Right hindlimb (tissue), 1 donor: ENCODE measurements around the gene NRAS.

ENCODE experiments used
- DNase-seq: peaks from one replicate; pipeline ENCODE4 v3.0.0-alpha.2; 2018

NRAS gene

GRCh38 chr1:114725230-114725629 is 8.7 kb upstream of the NRAS start:
- DNase-seq: no peak

- no peak for DNase-seq
Measured at GRCh38 chr1:114723915-114724314, 7.3 kb upstream of the NRAS start.

GRCh38 chr1:114723457-114723856 is 6.9 kb upstream of the NRAS start:
- no peak for DNase-seq

GRCh38 chr1:114720492-114720891 is 3.9 kb upstream of the NRAS start:
- DNase-seq: no peak

- DNase-seq: no peak
Measured at GRCh38 chr1:114719424-114719787, 2.8 kb upstream of the NRAS start.

- no peak for DNase-seq
Measured at GRCh38 chr1:114718661-114719423, 2.3 kb upstream of the NRAS start.

GRCh38 chr1:114715952-114716303 is 643 bp downstream of the NRAS start:
- DNase-seq: no peak

GRCh38 chr1:114712977-114713376 is 3.6 kb downstream of the NRAS start:
- no peak for DNase-seq

GRCh38 chr1:114710360-114710759 is 6.2 kb downstream of the NRAS start:
- no peak for DNase-seq

GRCh38 chr1:114707604-114708003 is 9.0 kb downstream of the NRAS start:
- DNase-seq: no peak

- DNase-seq: no peak
Measured at GRCh38 chr1:114703242-114703641, 13.3 kb downstream of the NRAS start.

GRCh38 chr1:114702737-114703136 is 13.8 kb downstream of the NRAS start:
- DNase-seq: no peak

GRCh38 chr1:114701931-114702330 is 14.6 kb downstream of the NRAS start:
- DNase-seq: no peak

- DNase-seq: no peak
Measured at GRCh38 chr1:114700036-114700600, 16.5 kb downstream of the NRAS start.

- no peak for DNase-seq
Measured at GRCh38 chr1:114696810-114697209, 19.8 kb downstream of the NRAS start.

- no peak for DNase-seq
Measured at GRCh38 chr1:114695430-114696058, 21.0 kb downstream of the NRAS start, which contains the start of gene AMPD1. Gene AMPD1, minus strand, starts transcription at chr1:114695546. Its CDS starts 75 bp downstream, at chr1:114695471.

GRCh38 chr1:114694540-114695310 is 21.8 kb downstream of the NRAS start:
- DNase-seq: no peak

GRCh38 chr1:114692947-114693346 is 23.6 kb downstream of the NRAS start:
- DNase-seq: no peak

- DNase-seq: no peak
Measured at GRCh38 chr1:114691061-114691460, 25.5 kb downstream of the NRAS start.

GRCh38 chr1:114690148-114690547 is 26.4 kb downstream of the NRAS start:
- DNase-seq: no peak

- no peak for DNase-seq
Measured at GRCh38 chr1:114688526-114688925, 28.0 kb downstream of the NRAS start.

GRCh38 chr1:114685851-114686250 is 30.7 kb downstream of the NRAS start:
- DNase-seq: no peak

GRCh38 chr1:114677691-114678090 is 38.9 kb downstream of the NRAS start:
- no peak for DNase-seq

GRCh38 chr1:114676115-114676514 is 40.5 kb downstream of the NRAS start:
- DNase-seq: no peak
